ENCODE data around the gene NMRAL1.

The NMRAL1 gene

GRCh38 chr16:4510747-4511426 is 36.5 kb upstream of the NMRAL1 start:
- Histone ChIP-seq H4K20me1 (ENCODE audit: low read depth, low read length) (no peaks in the 10 kb centered on the region), H3F3A (ENCODE audit: insufficient read depth) (peaks cover 11% of the 10 kb centered on the region), H3K27ac (ENCODE audit: low read depth, low read length) (no peak overlapping the region), H3K9me2 (replicated peaks; ENCODE audit: insufficient read depth, low read length) (no peaks in the 10 kb centered on the region), H3K9ac (ENCODE audit: low read length) (no peak overlapping the region), H3K9me3 (ENCODE audit: insufficient read depth, low read length) (no peaks in the 10 kb centered on the region), H2AFZ (ENCODE audit: low read depth, low read length, severe bottlenecking) (no peak overlapping the region), H3K27me3 (ENCODE audit: low read length) (no peaks in the 10 kb centered on the region), H3K79me2 (ENCODE audit: insufficient read depth, low read length) (no peaks in the 10 kb centered on the region), H3K4me2 (ENCODE audit: low read depth, low read length, poor library complexity, severe bottlenecking) (no peak overlapping the region), H3K36me3 (ENCODE audit: low read length) (no peaks in the 10 kb centered on the region), H3K4me3 (ENCODE audit: insufficient read depth, low read length, poor library complexity, severe bottlenecking) (no peak overlapping the region)
- TF ChIP-seq EZH2phosphoT487 (conservative IDR thresholded peaks at IDR 0.05; ENCODE audit: low read length): no peak
- no peak for TF ChIP-seq CTCF (IDR thresholded peaks at IDR 0.05; ENCODE audit: insufficient read depth, low read length, poor library complexity, severe bottlenecking)

GRCh38 chr16:4510131-4510530 is 35.7 kb upstream of the NMRAL1 start:
- no peaks in the 10 kb centered on the region for H4K20me1 ChIP-seq (ENCODE audit: low read depth, low read length)
- no peaks in the 10 kb centered on the region for H3K9me3 ChIP-seq (ENCODE audit: insufficient read depth, low read length)
- no peak overlapping the region for H3K9ac ChIP-seq (ENCODE audit: low read length)
- no peak overlapping the region for H3K4me3 ChIP-seq (ENCODE audit: insufficient read depth, low read length, poor library complexity, severe bottlenecking)
- no peak overlapping the region for H3K4me2 ChIP-seq (ENCODE audit: low read depth, low read length, poor library complexity, severe bottlenecking)
- no peaks in the 10 kb centered on the region for H3K36me3 ChIP-seq (ENCODE audit: low read length)
- no peaks in the 10 kb centered on the region for H3K79me2 ChIP-seq (ENCODE audit: insufficient read depth, low read length)
- no peaks in the 10 kb centered on the region for H3K9me2 ChIP-seq (replicated peaks; ENCODE audit: insufficient read depth, low read length)
- no peak overlapping the region for H2AFZ ChIP-seq (ENCODE audit: low read depth, low read length, severe bottlenecking)
- no peak overlapping the region for H3K27ac ChIP-seq (ENCODE audit: low read depth, low read length)
- H3K27me3 ChIP-seq (ENCODE audit: low read length): no peaks in the 10 kb centered on the region
- H3F3A ChIP-seq (ENCODE audit: insufficient read depth): peaks cover 10% of the 10 kb centered on the region
- no peak for TF ChIP-seq CTCF (IDR thresholded peaks at IDR 0.05; ENCODE audit: insufficient read depth, low read length, poor library complexity, severe bottlenecking)
- TF ChIP-seq EZH2phosphoT487 (conservative IDR thresholded peaks at IDR 0.05; ENCODE audit: low read length): no peak

GRCh38 chr16:4509420-4509819 is 35.0 kb upstream of the NMRAL1 start:
- H3K36me3 ChIP-seq (ENCODE audit: low read length): no peaks in the 10 kb centered on the region
- H3K27ac ChIP-seq (ENCODE audit: low read depth, low read length): no peak overlapping the region
- no peaks in the 10 kb centered on the region for H3K27me3 ChIP-seq (ENCODE audit: low read length)
- no peak overlapping the region for H3K4me2 ChIP-seq (ENCODE audit: low read depth, low read length, poor library complexity, severe bottlenecking)
- no peaks in the 10 kb centered on the region for H3K79me2 ChIP-seq (ENCODE audit: insufficient read depth, low read length)
- TF ChIP-seq CTCF (IDR thresholded peaks at IDR 0.05; ENCODE audit: insufficient read depth, low read length, poor library complexity, severe bottlenecking) (no peak), EZH2phosphoT487 (conservative IDR thresholded peaks at IDR 0.05; ENCODE audit: low read length) (no peak)
- H2AFZ ChIP-seq (ENCODE audit: low read depth, low read length, severe bottlenecking): no peak overlapping the region
- H3K9me2 ChIP-seq (replicated peaks; ENCODE audit: insufficient read depth, low read length): no peaks in the 10 kb centered on the region
- H3F3A ChIP-seq (ENCODE audit: insufficient read depth): peaks cover 14% of the 10 kb centered on the region
- H4K20me1 ChIP-seq (ENCODE audit: low read depth, low read length): no peaks in the 10 kb centered on the region
- H3K9ac ChIP-seq (ENCODE audit: low read length): no peak overlapping the region
- no peak overlapping the region for H3K4me3 ChIP-seq (ENCODE audit: insufficient read depth, low read length, poor library complexity, severe bottlenecking)
- no peaks in the 10 kb centered on the region for H3K9me3 ChIP-seq (ENCODE audit: insufficient read depth, low read length)

Data from SU-DHL-6 (cell line).